Measurements from ENCODE around the gene PDLIM4.

DNA sequence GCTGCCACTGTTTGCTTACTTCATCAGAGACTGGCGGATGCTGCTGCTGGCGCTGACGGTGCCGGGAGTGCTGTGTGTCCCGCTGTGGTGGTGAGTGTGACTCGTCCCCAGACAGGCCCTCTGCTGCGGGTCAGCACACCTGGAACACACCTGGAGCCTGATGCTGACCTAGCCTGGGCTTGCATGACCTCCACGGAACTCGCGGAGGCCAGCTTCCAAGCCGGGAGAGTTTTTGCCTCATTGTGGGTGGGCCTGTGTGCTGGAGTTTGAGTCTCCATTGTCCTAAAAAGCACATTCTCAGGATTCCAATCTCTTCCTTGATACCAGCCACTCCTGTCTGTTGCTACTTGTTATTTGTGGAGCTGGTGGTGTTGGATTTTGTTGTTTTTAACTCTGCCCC, 64.8 kb downstream of the PDLIM4 start:
- TF ChIP-seq, protein P1, sequence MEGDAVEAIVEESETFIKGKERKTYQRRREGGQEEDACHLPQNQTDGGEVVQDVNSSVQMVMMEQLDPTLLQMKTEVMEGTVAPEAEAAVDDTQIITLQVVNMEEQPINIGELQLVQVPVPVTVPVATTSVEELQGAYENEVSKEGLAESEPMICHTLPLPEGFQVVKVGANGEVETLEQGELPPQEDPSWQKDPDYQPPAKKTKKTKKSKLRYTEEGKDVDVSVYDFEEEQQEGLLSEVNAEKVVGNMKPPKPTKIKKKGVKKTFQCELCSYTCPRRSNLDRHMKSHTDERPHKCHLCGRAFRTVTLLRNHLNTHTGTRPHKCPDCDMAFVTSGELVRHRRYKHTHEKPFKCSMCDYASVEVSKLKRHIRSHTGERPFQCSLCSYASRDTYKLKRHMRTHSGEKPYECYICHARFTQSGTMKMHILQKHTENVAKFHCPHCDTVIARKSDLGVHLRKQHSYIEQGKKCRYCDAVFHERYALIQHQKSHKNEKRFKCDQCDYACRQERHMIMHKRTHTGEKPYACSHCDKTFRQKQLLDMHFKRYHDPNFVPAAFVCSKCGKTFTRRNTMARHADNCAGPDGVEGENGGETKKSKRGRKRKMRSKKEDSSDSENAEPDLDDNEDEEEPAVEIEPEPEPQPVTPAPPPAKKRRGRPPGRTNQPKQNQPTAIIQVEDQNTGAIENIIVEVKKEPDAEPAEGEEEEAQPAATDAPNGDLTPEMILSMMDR (IDR thresholded peaks at IDR 0.05), result no peak
- no peak for TF ChIP-seq POLR2A (IDR thresholded peaks at IDR 0.05)
